ENCODE results near the gene CA7. TPM values are rescaled to one million over a fixed set of nuclear protein-coding genes. Genes with fewer than 3 reads are reported as not detected.
"Not testable (repeated sequence)": the region's sequence is repeated elsewhere in the genome, so short reads cannot be mapped to it uniquely, and the experiment has no call there.

CA7 gene
- total and polyA plus RNA-seq, 4 donors = 12.8 TPM; not detected in 3

GRCh38 chr16:66891797-66892196 is 47.6 kb downstream of the CA7 start:
- no peaks in the 10 kb centered on the region for H3K36me3 ChIP-seq (ENCODE audit: control insufficient read depth in 1 of 2, insufficient read depth in 2 of 2, low read length in 1 of 2)
- no peaks in the 10 kb centered on the region for H3K4me1 ChIP-seq (ENCODE audit: control insufficient read depth in 1 of 2, insufficient read depth in 2 of 2, low read length in 2 of 2)
- no peak for ATAC-seq (ENCODE audit: low FRiP score)
- DNase-seq = peak in 1 of 2 donors; percentile 16
- WGBS, 2 donors = 92 to 96% methylated on average over 6 of the region's 6 CpGs
- no peaks in the 10 kb centered on the region for H3K9me3 ChIP-seq (ENCODE audit: control insufficient read depth, low read length)
- no peak overlapping the region for H3K27ac ChIP-seq (ENCODE audit: low read depth in 1 of 2, low read length in 2 of 2)
- intact Hi-C loops (cut with DNase I) = loop anchor here in 1 of 2 donors (10.0 kb wide), 2 partner anchors 263 to 293 kb away; partner anchors contain the start of genes B3GNT9, FBXL8, MATCAP1 and TRADD
- no peak overlapping the region for H3K4me3 ChIP-seq (ENCODE audit: low read length in 2 of 2)
- H3K27me3 ChIP-seq (ENCODE audit: control insufficient read depth in 1 of 2, insufficient read depth in 2 of 2, low read length in 1 of 2) = no peaks in the 10 kb centered on the region

GRCh38 chr16:66894055-66894454 is 49.8 kb downstream of the CA7 start:
- 76 to 77% methylated on average over 2 of the region's 2 CpGs for WGBS, 2 donors
- Histone ChIP-seq H3K9me3 (ENCODE audit: control insufficient read depth, low read length) (no peaks in the 10 kb centered on the region), H3K27ac (ENCODE audit: low read depth in 1 of 2, low read length in 2 of 2) (no peak overlapping the region), H3K4me3 (ENCODE audit: low read length in 2 of 2) (no peak overlapping the region), H3K36me3 (ENCODE audit: control insufficient read depth in 1 of 2, insufficient read depth in 2 of 2, low read length in 1 of 2) (no peaks in the 10 kb centered on the region), H3K4me1 (ENCODE audit: control insufficient read depth in 1 of 2, insufficient read depth in 2 of 2, low read length in 2 of 2) (no peaks in the 10 kb centered on the region), H3K27me3 (ENCODE audit: control insufficient read depth in 1 of 2, insufficient read depth in 2 of 2, low read length in 1 of 2) (no peaks in the 10 kb centered on the region)
- intact Hi-C loops (cut with DNase I) = loop anchor here in 1 of 2 donors (2.0 to 10.0 kb wide), 3 partner anchors 55 to 291 kb away; partner anchors contain the start of genes B3GNT9, FBXL8, MATCAP1 and TRADD
- ATAC-seq (ENCODE audit: low FRiP score) (no peak), DNase-seq (peak in 1 of 2 donors; percentile 42)

- no peaks in the 10 kb centered on the region for H3K27me3 ChIP-seq (ENCODE audit: control insufficient read depth in 1 of 2, insufficient read depth in 2 of 2, low read length in 1 of 2)
- H3K4me1 ChIP-seq (ENCODE audit: control insufficient read depth in 1 of 2, insufficient read depth in 2 of 2, low read length in 2 of 2) = peaks cover 0 to 4% of the 10 kb centered on the region in 2 donors
- WGBS, 2 donors = 34% methylated on average over 11 of the region's 11 CpGs
- intact Hi-C loops (cut with DNase I) = loop anchor here (2.0 to 10.0 kb wide), 4 partner anchors 54 to 290 kb away; partner anchors contain the start of genes B3GNT9 (in 2 of the 2), FBXL8 (in 1 of the 2), MATCAP1 (in 1 of the 2) and TRADD (in 1 of the 2)
- DNase-seq (peak; percentile 79 to 83), ATAC-seq (ENCODE audit: low FRiP score) (peak; percentile 76)
- no peak overlapping the region for H3K27ac ChIP-seq (ENCODE audit: low read depth in 1 of 2, low read length in 2 of 2)
- no peaks in the 10 kb centered on the region for H3K36me3 ChIP-seq (ENCODE audit: control insufficient read depth in 1 of 2, insufficient read depth in 2 of 2, low read length in 1 of 2)
- H3K4me3 ChIP-seq (ENCODE audit: low read length in 2 of 2) = no peak overlapping the region
- no peaks in the 10 kb centered on the region for H3K9me3 ChIP-seq (ENCODE audit: control insufficient read depth, low read length)
Measured at GRCh38 chr16:66894948-66895688, 50.9 kb downstream of the CA7 start.

- DNase-seq (no peak), ATAC-seq (ENCODE audit: low FRiP score) (no peak)
- Histone ChIP-seq H3K27me3 (ENCODE audit: control insufficient read depth in 1 of 2, insufficient read depth in 2 of 2, low read length in 1 of 2) (no peaks in the 10 kb centered on the region), H3K36me3 (ENCODE audit: control insufficient read depth in 1 of 2, insufficient read depth in 2 of 2, low read length in 1 of 2) (no peaks in the 10 kb centered on the region), H3K9me3 (ENCODE audit: control insufficient read depth, low read length) (no peaks in the 10 kb centered on the region), H3K4me3 (ENCODE audit: low read length in 2 of 2) (no peak overlapping the region), H3K27ac (ENCODE audit: low read depth in 1 of 2, low read length in 2 of 2) (no peak overlapping the region), H3K4me1 (ENCODE audit: control insufficient read depth in 1 of 2, insufficient read depth in 2 of 2, low read length in 2 of 2) (peaks cover 0 to 4% of the 10 kb centered on the region in 2 donors)
- WGBS, 2 donors = 52 to 63% methylated on average over 5 of the region's 5 CpGs
- intact Hi-C loops (cut with DNase I) = loop anchor here (2.0 to 10.0 kb wide), 4 partner anchors 53 to 289 kb away; partner anchors contain the start of genes B3GNT9 (in 2 of the 2), FBXL8 (in 1 of the 2), MATCAP1 (in 1 of the 2) and TRADD (in 1 of the 2)
Measured at GRCh38 chr16:66895689-66895979, 51.4 kb downstream of the CA7 start.

GRCh38 chr16:66895999-66896398 is 51.8 kb downstream of the CA7 start:
- Histone ChIP-seq H3K27me3 (ENCODE audit: control insufficient read depth in 1 of 2, insufficient read depth in 2 of 2, low read length in 1 of 2) (no peaks in the 10 kb centered on the region), H3K27ac (ENCODE audit: low read depth in 1 of 2, low read length in 2 of 2) (no peak overlapping the region), H3K36me3 (ENCODE audit: control insufficient read depth in 1 of 2, insufficient read depth in 2 of 2, low read length in 1 of 2) (no peaks in the 10 kb centered on the region), H3K9me3 (ENCODE audit: control insufficient read depth, low read length) (no peaks in the 10 kb centered on the region), H3K4me1 (ENCODE audit: control insufficient read depth in 1 of 2, insufficient read depth in 2 of 2, low read length in 2 of 2) (peaks cover 0 to 4% of the 10 kb centered on the region in 2 donors), H3K4me3 (ENCODE audit: low read length in 2 of 2) (no peak overlapping the region)
- DNase-seq = no peak
- no peak for ATAC-seq (ENCODE audit: low FRiP score)
- WGBS, 2 donors = 66 to 69% methylated on average over 3 of the region's 3 CpGs
- intact Hi-C loops (cut with DNase I) = loop anchor here (2.0 to 10.0 kb wide), 4 partner anchors 53 to 289 kb away; partner anchors contain the start of genes B3GNT9 (in 2 of the 2), FBXL8 (in 1 of the 2), MATCAP1 (in 1 of the 2) and TRADD (in 1 of the 2)

GRCh38 chr16:66896682-66897081 is 52.5 kb downstream of the CA7 start:
- not testable (repeated sequence) for H3K36me3 ChIP-seq (ENCODE audit: control insufficient read depth in 1 of 2, insufficient read depth in 2 of 2, low read length in 1 of 2); H3K4me1 ChIP-seq (ENCODE audit: control insufficient read depth in 1 of 2, insufficient read depth in 2 of 2, low read length in 2 of 2); ATAC-seq (ENCODE audit: low FRiP score); H3K9me3 ChIP-seq (ENCODE audit: control insufficient read depth, low read length); H3K27me3 ChIP-seq (ENCODE audit: control insufficient read depth in 1 of 2, insufficient read depth in 2 of 2, low read length in 1 of 2); H3K4me3 ChIP-seq (ENCODE audit: low read length in 2 of 2); DNase-seq; H3K27ac ChIP-seq (ENCODE audit: low read depth in 1 of 2, low read length in 2 of 2)
- 83 to 88% methylated on average over 5 of the region's 5 CpGs for WGBS, 2 donors
- intact Hi-C loops (cut with DNase I) = loop anchor here (5.0 to 10.0 kb wide), 3 partner anchors 256 to 288 kb away; partner anchors contain the start of genes B3GNT9 (in 2 of the 2), FBXL8 (in 1 of the 2), MATCAP1 (in 1 of the 2) and TRADD (in 1 of the 2)

- H3K27me3 ChIP-seq (ENCODE audit: control insufficient read depth in 1 of 2, insufficient read depth in 2 of 2, low read length in 1 of 2) = no peaks in the 10 kb centered on the region
- DNase-seq (peak; percentile 87 to 88), ATAC-seq (ENCODE audit: low FRiP score) (peak; percentile 62)
- no peaks in the 10 kb centered on the region for H3K9me3 ChIP-seq (ENCODE audit: control insufficient read depth, low read length)
- 4 to 7% methylated on average over 3 of the region's 3 CpGs for WGBS, 2 donors
- peaks cover 4% of the 10 kb centered on the region in 2 donors for H3K4me1 ChIP-seq (ENCODE audit: control insufficient read depth in 1 of 2, insufficient read depth in 2 of 2, low read length in 2 of 2)
- no peaks in the 10 kb centered on the region for H3K36me3 ChIP-seq (ENCODE audit: control insufficient read depth in 1 of 2, insufficient read depth in 2 of 2, low read length in 1 of 2)
- intact Hi-C loops (cut with DNase I) = loop anchor here (1.0 to 10.0 kb wide), 5 partner anchors 25 to 287 kb away; partner anchors contain the start of genes B3GNT9 (in 2 of the 2), FBXL8 (in 1 of the 2), MATCAP1 (in 1 of the 2) and RRAD (in 1 of the 2)
- H3K27ac ChIP-seq (ENCODE audit: low read depth in 1 of 2, low read length in 2 of 2) = no peak overlapping the region
- H3K4me3 ChIP-seq (ENCODE audit: low read length in 2 of 2) = no peak overlapping the region
Measured at GRCh38 chr16:66898207-66898606, 54.0 kb downstream of the CA7 start.

- intact Hi-C loops (cut with DNase I) = loop anchor here (1.0 to 10.0 kb wide), 5 partner anchors 24 to 286 kb away; partner anchors contain the start of genes B3GNT9 (in 2 of the 2), FBXL8 (in 1 of the 2), MATCAP1 (in 1 of the 2) and RRAD (in 1 of the 2)
- H3K36me3 ChIP-seq (ENCODE audit: control insufficient read depth in 1 of 2, insufficient read depth in 2 of 2, low read length in 1 of 2) = no peaks in the 10 kb centered on the region
- 67 to 83% methylated on average over 2 of the region's 2 CpGs for whole genome bisulfite sequencing, 2 donors
- peaks cover 4% of the 10 kb centered on the region in 2 donors for H3K4me1 ChIP-seq (ENCODE audit: control insufficient read depth in 1 of 2, insufficient read depth in 2 of 2, low read length in 2 of 2)
- no peaks in the 10 kb centered on the region for H3K9me3 ChIP-seq (ENCODE audit: control insufficient read depth, low read length)
- H3K27me3 ChIP-seq (ENCODE audit: control insufficient read depth in 1 of 2, insufficient read depth in 2 of 2, low read length in 1 of 2) = no peaks in the 10 kb centered on the region
- DNase-seq (no peak), ATAC-seq (ENCODE audit: low FRiP score) (no peak)
- H3K27ac ChIP-seq (ENCODE audit: low read depth in 1 of 2, low read length in 2 of 2) = peak overlapping the region; percentile 10 to 61
- no peak overlapping the region for H3K4me3 ChIP-seq (ENCODE audit: low read length in 2 of 2)
Measured at GRCh38 chr16:66898933-66899309, 54.7 kb downstream of the CA7 start.

Data from aorta (tissue), 5 donors.